ENCODE measurements around the gene CCL21. TPM values are rescaled to one million over a fixed set of nuclear protein-coding genes. Genes with fewer than 3 reads are reported as not detected.
"Not testable (repeated sequence)": the region's sequence is repeated elsewhere in the genome, so short reads cannot be mapped to it uniquely, and the experiment has no call there.

Gene CCL21, protein sequence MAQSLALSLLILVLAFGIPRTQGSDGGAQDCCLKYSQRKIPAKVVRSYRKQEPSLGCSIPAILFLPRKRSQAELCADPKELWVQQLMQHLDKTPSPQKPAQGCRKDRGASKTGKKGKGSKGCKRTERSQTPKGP
- not detected in 2 replicates for total RNA-seq (2014; rRNA removed)
- not detected for polyA plus RNA-seq (2012)

DNA sequence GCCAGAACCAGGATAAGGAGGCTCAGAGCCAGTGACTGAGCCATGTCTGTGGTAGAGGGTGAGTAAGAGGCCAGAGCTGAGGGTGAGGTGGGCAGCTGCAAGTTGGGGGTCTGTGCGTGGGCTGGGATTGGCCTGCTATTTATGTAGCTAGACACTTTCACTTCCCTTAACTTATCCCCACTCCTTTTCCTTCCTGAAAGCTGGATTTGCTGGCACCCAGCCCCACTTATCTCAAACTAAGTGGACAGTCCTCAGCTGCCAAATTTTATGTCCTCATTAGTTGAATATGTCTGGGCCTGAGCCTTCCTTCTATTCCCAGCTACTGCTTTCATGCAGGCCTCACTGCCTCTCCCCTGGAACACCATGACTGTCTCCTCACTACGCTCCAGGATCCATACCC lies at the start of gene CCL21:
TSS of gene CCL21 (minus strand) at position 114 of the 400 bp plus-strand sequence. CDS start at position 44, 70 bp downstream.
- peak; percentile 18 for DNase-seq (ENCODE audit: low read depth)

DNA sequence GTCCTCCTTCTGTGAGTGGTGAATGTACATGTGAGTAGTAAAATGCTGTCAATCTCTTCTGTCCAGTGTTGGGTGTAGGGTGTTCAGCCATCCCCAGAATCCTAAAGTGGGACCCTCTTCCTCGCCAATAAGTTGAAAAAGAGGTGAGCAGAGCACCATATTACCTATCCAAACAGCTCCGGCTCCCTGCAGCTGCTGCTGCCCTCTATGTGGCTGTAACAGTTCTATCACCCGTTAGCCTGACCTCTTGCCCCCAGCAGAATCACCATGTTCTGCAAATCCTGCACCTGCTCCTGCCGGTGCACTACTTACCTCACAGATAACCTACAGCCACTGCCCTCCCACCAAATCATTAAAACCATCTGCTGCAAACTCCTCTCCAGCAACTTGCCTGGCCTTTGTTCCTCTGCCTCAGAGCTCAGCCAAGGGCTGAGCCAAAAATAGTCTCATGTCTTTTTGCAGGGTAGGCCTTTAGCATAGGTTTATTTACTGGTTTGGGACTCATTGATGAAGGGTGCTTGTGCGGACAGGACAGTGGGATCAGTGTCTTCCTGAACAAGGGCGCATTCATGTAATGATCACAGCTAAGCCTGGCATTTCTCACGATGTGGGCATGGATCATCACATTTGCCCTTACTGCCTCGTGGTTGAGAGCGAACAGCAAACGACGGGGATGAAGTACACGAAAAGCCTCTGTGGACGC lies 49.6 kb upstream of the CCL21 start:
- no peak for DNase-seq (ENCODE audit: low read depth)

DNA sequence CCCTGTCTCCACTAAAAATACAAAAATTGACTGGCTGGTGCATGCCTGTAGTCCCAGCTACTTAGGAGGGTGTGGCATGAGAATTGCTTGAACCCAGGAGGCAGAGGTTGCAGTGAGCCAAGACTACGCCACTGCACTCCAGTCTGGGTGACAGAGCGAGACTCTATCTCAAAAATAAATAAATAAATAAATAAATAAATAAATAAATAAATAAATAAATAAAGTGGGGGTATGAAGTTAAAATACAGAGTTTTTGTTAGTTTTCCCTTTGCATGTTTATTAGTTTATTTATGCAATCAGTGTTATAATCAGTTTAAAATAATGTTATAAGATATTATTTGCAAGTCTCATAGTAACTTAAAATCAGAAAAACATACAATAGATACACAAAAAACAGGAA lies 40.4 kb upstream of the CCL21 start:
- not testable (repeated sequence) for DNase-seq (ENCODE audit: low read depth)

DNA sequence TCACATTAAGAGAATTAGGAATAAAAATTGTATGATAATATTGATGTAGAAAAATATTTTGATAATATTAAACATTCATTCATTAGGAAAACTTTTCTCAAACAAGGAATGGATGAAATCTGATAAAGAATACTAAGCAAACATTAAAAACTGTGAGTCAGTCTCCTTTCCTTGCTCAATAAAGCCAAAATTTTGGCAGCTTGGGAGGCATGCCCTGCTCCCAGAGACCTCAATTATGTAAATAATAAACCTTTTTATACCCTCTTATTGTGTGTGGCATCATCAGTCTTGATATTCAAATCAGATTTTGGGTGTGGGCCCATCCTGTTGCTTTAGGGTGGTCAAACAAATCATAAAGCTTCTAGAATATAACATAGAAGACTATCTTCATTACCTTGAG lies 36.6 kb upstream of the CCL21 start:
- DNase-seq (ENCODE audit: low read depth), result no peak

DNA sequence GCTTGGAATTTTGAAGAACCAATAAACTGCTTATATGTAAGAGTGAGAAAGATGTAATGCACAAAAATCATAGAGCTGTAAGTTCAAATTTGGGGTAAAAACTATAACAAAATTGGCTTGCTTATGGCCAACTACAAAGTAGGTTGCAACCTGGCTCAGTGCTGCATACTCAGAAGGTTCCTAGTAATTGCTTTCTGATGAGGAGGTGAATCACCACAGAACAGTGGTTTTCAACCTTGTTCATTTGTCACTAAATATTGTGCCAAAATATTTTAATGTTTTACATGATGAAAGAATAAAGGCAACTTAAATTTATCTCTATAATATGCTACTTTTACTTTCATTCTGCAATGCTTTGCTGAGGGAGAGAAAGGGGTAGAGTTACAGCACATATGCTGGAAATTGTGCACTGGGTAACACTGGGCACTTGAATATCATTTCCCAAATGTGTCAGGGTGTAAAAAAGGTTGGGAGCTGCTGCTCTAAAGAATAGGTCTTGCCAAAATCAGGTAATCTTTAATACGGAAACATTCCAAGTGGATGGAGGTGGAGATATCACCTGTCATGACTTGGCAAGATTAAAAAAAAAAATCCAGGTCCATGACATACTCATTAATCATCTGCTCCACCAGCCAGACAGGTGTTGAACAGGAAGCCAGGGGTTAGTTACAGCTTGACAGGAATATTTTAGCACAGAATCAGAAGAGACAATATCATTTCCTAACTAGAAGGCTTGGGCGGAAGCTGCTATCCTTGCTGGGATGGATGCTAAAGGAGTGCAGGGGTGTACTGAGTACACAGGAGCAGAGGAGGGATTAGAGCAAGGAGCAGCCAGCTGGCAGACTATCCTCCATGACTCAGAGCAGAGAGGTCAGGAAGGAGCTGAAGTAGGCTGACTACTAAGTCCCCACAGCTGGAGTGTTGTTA lies 34.6 kb upstream of the CCL21 start:
- peak; percentile 74 for DNase-seq (ENCODE audit: low read depth)

DNA sequence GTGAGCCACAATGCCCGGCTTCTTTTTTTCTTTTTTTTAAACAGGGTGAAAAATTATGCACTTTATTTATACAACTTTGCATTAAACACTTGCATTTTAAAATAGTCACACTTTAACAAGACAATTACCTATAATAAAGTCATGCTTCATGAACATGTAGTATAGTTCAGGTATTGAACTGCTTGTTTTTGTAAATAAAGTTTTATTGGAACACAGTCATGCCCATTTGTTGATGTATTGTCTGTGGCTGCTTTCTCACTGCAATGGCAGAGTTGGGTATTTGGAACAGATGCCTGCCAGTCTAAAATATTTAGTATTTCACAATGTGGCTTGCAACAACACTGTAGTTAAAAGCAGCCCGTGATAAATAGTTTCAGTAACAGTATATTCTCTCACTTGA lies 32.8 kb upstream of the CCL21 start:
- no peak for DNase-seq (ENCODE audit: low read depth)

DNA sequence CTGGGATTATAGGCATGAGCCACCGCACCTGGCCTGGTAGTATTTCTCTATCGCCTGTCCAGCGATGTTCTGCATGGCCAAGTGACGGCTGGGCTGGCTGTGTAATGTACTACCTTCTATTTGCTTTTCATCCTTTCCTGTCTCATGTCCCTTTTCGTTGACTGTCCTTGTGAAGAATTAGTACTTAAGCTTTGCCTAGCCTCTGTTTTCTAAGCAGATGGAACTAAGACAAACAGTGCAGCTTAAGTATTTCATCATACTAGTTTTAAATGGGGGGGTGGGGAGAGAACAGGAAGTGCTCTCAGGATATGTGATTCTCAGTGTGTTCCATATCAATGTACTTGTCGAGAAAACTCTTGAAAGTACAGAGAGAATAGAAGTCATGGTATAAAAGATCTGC lies 31.7 kb upstream of the CCL21 start:
- DNase-seq (ENCODE audit: low read depth), result no peak

DNA sequence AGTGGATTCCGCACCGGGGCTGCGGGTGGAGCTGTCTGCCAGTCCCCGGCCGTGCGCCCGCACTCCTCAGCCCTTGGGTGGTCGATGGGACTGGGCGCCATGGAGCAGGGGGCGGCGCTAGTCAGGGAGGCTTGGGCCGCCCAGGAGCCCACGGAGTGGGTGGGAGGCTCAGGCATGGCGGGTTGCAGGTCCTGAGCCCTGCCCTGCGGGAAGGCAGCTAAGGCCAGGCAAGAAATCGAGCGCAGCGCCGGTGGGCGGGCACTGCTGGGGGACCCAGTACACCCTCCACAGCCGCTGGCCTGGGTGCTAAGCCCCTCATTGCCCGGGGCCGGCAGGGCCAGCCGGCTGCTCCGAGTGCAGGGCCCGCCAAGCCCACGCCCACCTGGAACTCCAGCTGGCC lies 30.2 kb upstream of the CCL21 start:
- DNase-seq (ENCODE audit: low read depth), result not testable (repeated sequence)

DNA sequence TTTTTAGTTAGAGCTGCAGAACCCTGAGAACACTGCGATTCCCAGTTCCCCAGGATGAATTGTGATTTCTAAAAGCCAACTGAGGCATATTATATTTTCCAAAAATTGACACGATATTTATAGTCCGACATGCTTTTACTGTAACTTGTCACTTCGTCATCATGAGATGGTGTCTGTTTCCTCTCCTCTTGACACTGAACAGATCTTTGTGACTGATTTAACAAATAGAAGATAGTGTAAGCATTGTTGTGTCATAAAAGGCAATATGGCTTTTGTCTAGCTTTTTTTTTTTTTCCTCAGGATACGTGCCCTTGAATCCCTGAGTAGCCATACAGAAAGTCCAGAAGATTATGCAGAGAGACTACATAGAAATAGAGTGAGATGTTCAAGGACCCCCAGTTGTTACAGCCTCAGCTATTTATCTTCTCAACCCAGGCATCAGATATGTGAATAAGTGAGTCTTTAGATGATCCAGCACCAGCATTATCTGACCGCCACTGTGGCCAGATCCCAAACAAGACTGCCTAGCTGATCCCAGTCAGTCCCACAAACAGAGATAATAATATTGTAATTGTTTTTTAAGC lies 27.8 kb upstream of the CCL21 start:
- no peak for DNase-seq (ENCODE audit: low read depth)

DNA sequence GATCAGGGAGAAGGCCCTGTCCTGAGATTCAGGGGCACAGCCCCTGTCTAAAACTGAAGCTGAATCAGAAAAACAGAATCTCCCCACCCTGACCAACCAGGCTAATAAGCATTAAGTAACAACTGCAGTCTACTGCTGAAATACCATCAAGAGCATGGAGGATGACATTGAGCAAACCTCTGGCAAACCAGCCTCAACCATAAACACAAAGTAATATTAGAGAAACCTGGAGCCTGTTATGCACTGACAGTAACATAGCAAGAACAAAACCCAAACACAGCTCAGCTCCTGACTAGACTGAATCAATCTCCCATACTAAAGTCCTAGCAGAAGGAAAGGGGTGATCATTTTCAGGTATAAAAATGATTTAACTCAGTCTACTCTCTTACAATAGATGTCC lies 24.8 kb upstream of the CCL21 start:
- DNase-seq (ENCODE audit: low read depth), result no peak

DNA sequence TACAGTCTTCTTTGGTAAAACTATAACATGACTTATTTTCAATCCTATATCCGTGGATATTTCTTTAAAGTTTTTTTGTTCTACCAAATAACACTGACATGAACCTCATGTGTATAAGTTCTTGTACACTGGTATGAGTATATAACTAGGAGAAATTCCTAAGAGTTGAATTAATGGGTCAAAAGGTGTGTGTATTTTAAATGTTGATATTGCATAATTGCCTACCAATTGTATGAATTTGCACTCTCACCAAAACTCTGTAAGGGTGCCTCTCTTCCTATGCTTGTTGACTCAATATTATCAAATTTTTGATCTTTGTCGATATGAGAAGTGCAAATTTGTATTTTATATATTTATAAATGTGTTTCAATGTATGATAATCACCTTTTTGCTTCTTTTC lies 22.9 kb upstream of the CCL21 start:
- no peak for DNase-seq (ENCODE audit: low read depth)

DNA sequence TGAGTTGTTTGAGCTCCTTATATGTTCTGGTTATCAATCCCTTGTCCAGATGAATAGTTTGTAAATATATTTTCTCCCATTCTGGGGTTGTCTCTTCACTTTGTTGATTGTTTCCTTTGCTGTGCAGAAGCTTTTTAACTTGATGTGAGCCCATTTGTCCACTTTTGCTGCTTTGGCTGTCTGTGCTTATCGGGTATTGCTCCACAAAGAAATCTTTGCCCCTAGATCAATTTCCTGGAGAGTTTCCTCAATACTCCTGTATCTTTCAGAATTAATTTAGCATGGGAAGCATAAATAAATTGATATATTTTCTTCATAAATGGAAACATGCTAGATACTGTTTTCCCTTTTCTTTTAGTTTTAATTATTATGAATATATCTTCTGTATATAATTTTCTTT lies 22.5 kb upstream of the CCL21 start:
- no peak for DNase-seq (ENCODE audit: low read depth)

DNA sequence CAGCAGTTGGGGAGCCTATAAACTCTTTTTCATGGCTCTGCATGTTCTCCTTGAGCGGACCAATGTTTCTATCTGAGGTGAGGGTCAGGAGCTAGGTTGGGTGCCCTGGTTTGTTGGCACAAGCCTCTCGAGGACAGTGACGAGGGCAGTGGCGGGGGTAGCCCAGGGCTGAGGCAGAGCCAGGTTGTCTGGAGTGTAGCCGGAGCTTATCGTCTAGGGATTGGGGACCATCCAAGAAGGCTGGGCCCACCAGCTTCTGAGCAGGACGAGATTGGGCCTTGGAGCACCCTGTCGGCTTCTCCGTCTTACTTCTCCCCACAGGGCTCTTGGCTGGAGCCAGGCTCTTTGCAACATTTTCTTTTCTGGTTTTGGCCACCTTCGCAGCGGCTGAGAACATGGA lies 13.2 kb upstream of the CCL21 start:
- DNase-seq (ENCODE audit: low read depth), result no peak

DNA sequence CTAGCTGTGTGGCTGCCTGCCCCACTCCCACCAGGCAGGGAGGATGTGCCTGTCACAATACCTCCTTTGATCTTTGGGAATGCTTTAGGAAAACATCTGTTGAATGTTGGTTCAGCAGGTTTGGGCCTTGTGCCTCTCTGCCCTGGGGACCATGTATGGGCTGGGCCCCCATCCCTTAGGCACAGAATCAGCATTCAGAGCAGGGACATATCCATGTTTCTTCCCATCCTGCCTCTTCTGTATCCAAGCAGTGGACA lies 9.8 kb upstream of the CCL21 start:
- DNase-seq (ENCODE audit: low read depth), result not testable (repeated sequence)

DNA sequence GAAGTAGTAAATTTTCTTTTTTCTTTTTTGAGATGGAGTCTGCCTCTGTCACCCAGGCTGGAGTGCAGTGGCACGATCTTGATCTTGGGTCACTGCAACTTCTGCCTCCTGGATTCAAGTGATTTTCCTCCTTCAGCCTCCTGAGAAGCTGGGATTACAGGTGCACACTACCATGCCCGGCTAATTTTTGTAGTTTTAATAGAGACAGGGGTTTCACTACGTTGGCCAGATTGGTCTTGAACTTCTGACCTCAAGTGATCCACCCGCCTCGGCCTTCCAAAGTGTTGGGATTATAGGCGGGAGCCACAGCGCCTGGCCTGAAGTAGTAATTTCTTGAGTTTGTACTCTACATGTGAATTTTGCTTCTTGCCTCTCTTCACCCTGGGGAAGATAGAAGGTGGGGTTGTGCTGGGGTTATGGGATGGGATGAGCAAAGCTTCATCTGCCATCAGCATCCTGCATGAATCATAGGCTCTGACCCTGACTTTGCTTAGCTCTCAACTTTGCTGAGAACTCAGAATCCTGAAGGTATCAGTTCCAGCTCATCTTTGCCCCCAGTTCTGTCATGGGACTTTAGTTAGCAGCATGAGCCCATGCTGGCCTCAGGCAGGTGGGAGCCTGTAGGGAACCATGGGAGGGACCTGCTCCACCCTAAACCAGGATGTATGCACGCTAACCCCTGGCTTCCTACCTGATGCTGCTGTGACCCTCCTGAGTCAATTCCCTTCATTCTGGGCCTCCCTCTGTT lies 9.3 kb upstream of the CCL21 start:
- DNase-seq (ENCODE audit: low read depth), result no peak

DNA sequence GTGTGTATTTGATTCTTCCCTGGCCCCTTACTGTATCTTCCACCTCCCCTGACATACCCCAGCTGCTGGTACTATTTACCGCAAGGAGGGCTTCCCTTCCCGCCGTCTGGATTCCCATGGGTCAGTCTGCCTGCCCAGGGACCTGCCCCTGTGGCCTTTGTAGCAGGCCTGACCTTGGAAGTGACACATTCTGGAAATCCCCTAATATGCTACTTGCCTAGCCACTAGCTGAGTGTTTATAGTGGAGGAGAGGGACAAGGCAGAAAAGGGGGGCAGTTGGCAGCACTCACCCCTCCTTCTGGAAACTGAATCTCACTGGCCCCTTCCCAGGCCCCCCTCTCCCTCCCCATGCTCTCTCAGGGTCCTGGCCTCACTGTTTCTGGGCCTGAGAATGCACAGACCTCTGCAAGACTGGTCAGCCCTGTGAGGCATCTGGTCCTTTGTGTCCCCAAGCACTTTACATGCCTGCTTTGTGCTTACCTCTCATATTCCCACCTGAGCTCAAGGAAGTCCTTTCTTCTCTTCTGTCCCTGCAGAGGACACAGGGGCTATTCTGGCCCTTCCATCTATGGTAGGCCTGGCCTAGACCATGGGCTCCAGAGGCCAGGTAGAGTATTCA lies 8.2 kb upstream of the CCL21 start:
- DNase-seq (ENCODE audit: low read depth), result no peak

DNA sequence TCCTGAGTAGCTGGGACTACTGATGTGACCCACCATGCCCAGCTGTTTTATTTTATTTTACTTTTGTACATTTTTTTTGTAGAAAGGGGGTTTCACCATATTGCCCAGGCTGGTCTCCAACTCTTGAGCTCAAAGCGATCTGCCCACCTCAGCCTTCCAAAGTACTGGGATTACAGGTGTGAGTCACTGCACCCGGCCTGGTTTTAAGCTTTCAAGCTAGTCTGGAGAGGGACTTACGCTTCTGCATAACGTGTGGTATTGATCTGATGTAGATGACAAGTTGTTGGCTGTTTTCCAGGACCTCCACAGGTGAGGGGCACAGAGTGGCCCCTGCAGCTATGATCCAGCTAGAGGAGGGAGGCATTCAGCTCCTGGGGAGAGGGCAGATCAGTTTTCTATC lies 6.8 kb upstream of the CCL21 start:
- DNase-seq (ENCODE audit: low read depth), result no peak

DNA sequence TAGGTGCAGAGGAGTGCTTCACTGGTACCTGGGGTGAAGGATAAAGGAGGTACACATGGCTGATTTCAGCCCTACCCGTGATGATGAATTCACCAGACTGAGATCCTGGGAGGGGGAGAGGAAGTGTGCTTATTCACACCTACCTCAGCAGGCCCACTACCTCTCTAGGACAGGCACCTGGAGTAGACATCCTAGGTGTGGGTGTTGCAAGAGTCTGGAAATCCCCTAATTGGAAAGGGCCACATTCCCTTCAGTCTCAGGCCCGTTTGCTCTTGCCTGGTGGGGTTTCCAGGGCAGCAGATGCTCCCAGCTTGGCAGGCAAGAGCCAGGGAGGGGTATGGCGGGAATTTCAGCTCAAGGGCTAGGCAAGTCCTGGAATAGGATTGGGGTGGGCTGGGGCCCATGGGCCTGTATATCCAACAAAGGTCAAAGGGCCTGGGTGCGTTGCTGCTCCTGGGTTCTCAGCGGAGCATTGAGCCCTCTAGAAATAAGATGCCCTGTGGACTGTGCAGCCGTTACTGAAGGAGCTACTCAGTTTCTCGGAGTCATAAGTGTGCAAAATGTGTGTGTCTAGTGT lies 5.8 kb upstream of the CCL21 start:
- DNase-seq (ENCODE audit: low read depth), result no peak

DNA sequence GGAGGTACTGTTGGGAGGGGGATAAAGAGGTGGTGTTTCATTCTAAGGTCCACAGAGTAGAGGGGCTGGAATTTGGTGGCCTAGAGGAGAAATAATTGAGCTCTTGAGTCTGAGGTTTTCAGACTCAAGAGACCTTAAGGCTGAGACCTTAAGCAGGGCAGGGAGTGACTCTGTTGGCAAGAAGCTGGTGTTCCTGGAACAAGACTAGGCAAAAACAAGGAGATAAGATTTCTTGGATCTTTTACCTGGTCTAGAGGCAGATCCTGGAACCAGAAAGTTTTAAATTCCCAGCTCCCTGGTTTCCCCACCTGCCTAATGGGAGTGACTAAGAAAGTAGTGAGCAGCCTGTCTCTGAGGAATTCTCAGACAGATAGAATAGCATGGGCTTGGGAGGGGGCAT lies 4.1 kb upstream of the CCL21 start:
- DNase-seq (ENCODE audit: low read depth), result no peak

DNA sequence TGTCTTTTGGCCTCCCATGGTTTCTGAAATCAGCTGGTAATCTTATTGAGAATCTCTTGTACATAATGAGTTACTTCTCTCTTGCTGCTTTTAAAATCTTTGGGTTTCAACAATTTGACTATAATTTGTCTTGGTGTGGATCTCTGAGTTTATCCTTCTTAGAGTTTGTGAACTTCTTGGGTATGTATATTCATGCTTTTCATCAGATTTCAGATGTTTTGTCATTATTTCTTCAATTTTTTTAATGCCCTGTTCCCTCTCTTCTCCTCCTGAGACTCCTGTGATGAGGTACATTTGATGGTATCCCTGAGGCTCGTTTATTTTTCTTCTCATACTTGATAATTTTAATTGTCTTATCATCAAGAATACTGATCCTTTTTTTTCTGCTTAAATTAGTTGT lies 2.2 kb upstream of the CCL21 start:
- DNase-seq (ENCODE audit: low read depth), result no peak
